Measurements from ENCODE around the gene HOXD13. TPM values are rescaled to one million over a fixed set of nuclear protein-coding genes. Genes with fewer than 3 reads are reported as not detected.

Gene HOXD13
- total and polyA plus RNA-seq, 2 of the 13 experiments (the other 11 are each of a cell fraction or from before 2014, with no cell fraction given) = not detected

GRCh38 chr2:176121190-176122051 lies 28.9 kb downstream of the HOXD13 start:
- Histone ChIP-seq H3K27me3 (ENCODE audit: control insufficient read depth in 1 of 2, insufficient read depth in 2 of 2, low read length in 2 of 2) (peaks cover 27 to 96% of the 10 kb centered on the region in 2 experiments), H2AFZ (ENCODE audit: low read length) (no peak overlapping the region), H3K27ac (ENCODE audit: extremely low read length, insufficient read depth, low read length) (no peak overlapping the region), H3K9ac (ENCODE audit: insufficient read depth, low read depth, low read length) (no peak overlapping the region), H3K4me2 (ENCODE audit: low read depth, low read length) (no peak overlapping the region), H3K79me2 (ENCODE audit: insufficient read depth, low read length) (no peaks in the 10 kb centered on the region), H3K4me3 (replicated peaks in 1 of 3; ENCODE audit: insufficient read depth in 1 of 3, low read depth in 2 of 3, low read length in 3 of 3) (no peak overlapping the region), H3K9me3 (ENCODE audit: low read length) (no peaks in the 10 kb centered on the region), H3K4me1 (ENCODE audit: insufficient read depth, low read length) (no peaks in the 10 kb centered on the region), H3K36me3 (replicated peaks in 1 of 2; ENCODE audit: control insufficient read depth in 1 of 2, insufficient read depth in 2 of 2, low read length in 2 of 2) (no peaks in the 10 kb centered on the region), H4K20me1 (ENCODE audit: insufficient read depth, low read length) (no peaks in the 10 kb centered on the region; the same call in 1 of the 2 replicates)
- in situ Hi-C loops (cut with HindIII; ENCODE audit: extremely low pct_ligation_motif_present, low pct_unique_long_range_greater_than_20kb) (no loop called here), intact Hi-C loops (cut with micrococcal nuclease; ENCODE audit: unreplicated experiment) (no loop called here)
- ChIA-PET CTCF (ENCODE audit: low intra/inter-chr PET ratio, low total read pairs) (no interaction called here), POLR2A (no interaction called here)
- BruUV-seq (replicated peaks) = no TSS peak
- no peak for FAIRE-seq
- TF ChIP-seq, protein P1, sequence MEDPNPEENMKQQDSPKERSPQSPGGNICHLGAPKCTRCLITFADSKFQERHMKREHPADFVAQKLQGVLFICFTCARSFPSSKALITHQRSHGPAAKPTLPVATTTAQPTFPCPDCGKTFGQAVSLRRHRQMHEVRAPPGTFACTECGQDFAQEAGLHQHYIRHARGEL (CRISPR knock-in tag; IDR thresholded peaks at IDR 0.05) = no peak
- TF ChIP-seq ZSCAN12 (CRISPR knock-in tag; IDR thresholded peaks at IDR 0.05) (no peak), ZNF740 (CRISPR knock-in tag; IDR thresholded peaks at IDR 0.05) (no peak), ZBTB42 (CRISPR knock-in tag; IDR thresholded peaks at IDR 0.05) (no peak), PHF8 (CRISPR knock-in tag; IDR thresholded peaks at IDR 0.05) (no peak), DNMT3B (CRISPR knock-in tag; conservative IDR thresholded peaks at IDR 0.05) (no peak)
- TF ChIP-seq, protein P2, sequence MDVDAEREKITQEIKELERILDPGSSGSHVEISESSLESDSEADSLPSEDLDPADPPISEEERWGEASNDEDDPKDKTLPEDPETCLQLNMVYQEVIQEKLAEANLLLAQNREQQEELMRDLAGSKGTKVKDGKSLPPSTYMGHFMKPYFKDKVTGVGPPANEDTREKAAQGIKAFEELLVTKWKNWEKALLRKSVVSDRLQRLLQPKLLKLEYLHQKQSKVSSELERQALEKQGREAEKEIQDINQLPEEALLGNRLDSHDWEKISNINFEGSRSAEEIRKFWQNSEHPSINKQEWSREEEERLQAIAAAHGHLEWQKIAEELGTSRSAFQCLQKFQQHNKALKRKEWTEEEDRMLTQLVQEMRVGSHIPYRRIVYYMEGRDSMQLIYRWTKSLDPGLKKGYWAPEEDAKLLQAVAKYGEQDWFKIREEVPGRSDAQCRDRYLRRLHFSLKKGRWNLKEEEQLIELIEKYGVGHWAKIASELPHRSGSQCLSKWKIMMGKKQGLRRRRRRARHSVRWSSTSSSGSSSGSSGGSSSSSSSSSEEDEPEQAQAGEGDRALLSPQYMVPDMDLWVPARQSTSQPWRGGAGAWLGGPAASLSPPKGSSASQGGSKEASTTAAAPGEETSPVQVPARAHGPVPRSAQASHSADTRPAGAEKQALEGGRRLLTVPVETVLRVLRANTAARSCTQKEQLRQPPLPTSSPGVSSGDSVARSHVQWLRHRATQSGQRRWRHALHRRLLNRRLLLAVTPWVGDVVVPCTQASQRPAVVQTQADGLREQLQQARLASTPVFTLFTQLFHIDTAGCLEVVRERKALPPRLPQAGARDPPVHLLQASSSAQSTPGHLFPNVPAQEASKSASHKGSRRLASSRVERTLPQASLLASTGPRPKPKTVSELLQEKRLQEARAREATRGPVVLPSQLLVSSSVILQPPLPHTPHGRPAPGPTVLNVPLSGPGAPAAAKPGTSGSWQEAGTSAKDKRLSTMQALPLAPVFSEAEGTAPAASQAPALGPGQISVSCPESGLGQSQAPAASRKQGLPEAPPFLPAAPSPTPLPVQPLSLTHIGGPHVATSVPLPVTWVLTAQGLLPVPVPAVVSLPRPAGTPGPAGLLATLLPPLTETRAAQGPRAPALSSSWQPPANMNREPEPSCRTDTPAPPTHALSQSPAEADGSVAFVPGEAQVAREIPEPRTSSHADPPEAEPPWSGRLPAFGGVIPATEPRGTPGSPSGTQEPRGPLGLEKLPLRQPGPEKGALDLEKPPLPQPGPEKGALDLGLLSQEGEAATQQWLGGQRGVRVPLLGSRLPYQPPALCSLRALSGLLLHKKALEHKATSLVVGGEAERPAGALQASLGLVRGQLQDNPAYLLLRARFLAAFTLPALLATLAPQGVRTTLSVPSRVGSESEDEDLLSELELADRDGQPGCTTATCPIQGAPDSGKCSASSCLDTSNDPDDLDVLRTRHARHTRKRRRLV (CRISPR knock-in tag; IDR thresholded peaks at IDR 0.05) = no peak
- WGBS (ENCODE audit: low lambda C conversion rate) = 70% methylated on average over 48 of the region's 53 CpGs
- no peak for DNase-seq (ENCODE audit: low spot score)
- no peak for ATAC-seq

Data from HepG2 (cell line).